Hematopoietic multipotent progenitor cell (in vitro differentiated cells): Measurements from ENCODE around the gene PTH2. TPM values are rescaled to one million over a fixed set of nuclear protein-coding genes. Genes with fewer than 3 reads are reported as not detected.

ENCODE experiments used
- DNase-seq, 3 donors: peaks; one replicate each; pipeline ENCODE4 v3.0.0-alpha.2; 2011 to 2015; ENCODE audit warnings: low read depth in 2 of 3, low spot score in 2 of 3
- total RNA-seq: library from RNA; depleted of rRNA; stranded (reverse); fragments of >200 nt; gene quantifications from one replicate; pipeline ENCODE4 v1.2.3, GENCODE V29; 2012

Gene PTH2
- total RNA-seq, 1 donor: not detected

DNA sequence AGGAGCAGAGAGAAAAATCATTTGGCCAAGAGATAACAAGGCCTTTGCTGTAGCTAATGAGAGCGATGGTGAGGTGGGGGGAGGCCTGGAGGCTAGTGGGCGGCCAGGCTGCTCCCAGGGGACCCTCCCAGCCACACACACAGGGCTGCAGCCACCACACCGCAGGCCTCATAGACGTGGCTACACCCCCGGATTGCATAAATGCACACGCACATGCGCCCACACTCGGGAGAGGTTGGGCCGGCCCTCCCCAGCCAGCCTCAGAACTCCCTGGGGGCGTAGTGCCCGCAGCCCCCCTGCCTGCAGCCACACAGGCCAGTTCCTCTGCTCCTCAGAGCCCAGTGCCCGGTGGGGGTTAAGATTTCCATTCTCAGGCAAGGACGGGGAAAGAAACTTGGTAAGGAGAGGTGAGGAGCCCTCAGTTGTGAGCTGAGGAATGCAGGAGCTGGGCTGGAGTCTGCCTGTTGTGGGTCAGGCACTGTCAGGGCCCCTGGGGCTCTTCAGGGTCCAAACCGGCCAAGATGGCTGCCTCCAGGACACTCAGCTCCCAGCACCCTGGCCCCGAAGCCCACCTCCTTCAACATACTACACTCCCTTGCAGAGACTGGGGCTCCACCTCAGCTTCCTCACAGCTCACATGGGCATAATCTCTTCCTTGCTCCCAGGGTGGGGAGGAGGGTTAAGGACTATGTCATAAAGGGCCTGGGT, 8.0 kb downstream of the PTH2 start:
- no peak for DNase-seq

DNA sequence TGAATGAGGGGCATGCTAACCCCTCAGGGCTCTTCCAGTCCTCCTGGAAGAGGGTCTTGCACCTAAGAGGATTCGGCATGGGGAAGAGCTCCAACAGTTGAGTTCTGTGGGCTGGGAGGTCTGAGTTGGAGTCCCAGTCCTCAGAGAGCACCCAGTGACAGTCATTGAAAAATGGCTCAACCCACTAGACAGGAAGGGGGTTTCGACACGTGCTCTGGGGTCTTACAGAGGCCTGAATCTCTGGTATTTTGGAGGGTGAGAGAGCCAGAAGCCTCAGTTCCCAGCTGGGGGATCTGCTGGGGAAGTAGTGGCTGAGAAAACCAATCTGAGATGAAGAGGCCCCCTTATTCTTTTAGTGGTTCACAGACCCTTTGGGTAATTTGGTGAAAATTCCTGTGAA, 9.0 kb downstream of the PTH2 start:
- no peak for DNase-seq

DNA sequence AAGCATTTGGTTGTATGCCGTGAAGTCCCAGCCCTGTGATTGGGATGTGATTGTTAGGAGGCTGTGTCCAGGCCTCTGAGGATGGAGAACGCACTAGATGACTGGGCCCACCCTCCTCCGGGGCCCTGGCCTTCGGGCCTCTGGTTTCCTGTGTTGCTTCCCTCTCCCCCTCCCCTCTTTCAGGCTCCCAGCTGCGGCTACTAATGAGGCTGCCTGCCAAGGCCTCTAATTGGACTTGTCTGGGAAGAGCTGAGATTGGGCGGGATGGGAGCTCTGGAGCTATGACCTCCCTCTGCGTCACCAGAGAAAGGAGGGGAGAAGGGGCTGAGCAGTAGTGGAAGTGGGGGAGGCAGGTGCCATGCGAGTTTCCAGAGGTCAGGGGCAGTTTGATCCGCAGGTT, 9.9 kb downstream of the PTH2 start:
- no peak for DNase-seq

DNA sequence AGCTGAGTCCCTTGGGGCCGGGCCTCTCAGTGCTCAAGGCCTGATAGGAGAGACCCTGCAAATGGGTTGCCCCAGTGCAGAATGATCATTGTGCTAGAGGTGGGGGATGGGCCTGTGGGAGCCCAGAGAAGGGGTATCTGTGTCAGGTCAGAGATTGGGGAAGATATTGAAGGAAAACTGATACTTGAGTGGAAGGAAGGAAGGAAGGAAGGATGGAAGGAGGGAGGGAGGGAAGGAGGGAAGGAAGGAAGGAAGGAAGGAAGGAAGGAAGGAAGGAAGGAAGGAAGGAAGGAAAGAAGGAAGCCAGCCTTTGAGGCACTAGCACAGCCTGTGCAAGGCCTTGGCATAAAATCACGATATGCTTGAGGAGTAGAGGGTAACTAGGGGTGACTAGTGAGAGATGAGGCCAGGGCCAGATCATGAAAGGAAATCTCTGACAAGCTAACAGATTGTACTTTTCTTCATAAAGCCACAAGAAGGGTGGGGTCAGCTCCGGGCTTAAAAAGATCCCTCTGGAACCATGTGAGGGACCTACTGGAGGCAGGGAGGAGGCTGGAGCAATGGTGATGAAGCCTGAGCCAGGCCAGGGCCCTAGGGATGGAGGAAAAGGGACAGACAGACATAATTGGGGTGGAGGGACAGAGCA, 11.4 kb downstream of the PTH2 start:
- no peak for DNase-seq

DNA sequence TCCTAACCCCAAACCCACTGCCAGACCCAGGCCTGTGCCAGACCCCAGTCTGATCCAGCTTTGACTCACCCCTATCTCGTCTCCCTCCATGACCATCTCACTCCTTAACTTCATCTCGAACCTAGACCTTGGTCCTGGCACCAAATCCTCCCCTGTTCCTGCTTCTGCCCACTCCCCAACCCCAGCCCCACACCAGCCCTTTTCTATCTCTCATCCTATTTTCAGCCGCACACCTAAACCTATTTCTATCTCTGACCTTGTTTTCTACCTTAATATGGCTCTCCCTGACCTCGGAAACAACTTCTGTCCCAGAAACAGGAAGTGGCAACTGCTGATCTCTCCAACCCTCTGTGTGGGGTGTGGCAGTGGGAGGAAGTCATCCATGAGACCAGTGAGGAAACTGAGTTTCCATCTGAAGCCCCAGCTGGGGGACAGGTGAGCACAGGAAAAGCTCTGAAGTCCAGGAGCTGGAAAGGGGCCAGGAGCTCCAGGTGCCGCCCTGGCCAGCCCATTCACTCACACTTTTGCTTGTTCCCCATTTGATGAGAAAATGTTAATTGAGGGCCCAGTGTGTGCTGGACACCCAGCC, 13.7 kb downstream of the PTH2 start:
- DNase-seq: peak in 1 of 3 donors; percentile 35

DNA sequence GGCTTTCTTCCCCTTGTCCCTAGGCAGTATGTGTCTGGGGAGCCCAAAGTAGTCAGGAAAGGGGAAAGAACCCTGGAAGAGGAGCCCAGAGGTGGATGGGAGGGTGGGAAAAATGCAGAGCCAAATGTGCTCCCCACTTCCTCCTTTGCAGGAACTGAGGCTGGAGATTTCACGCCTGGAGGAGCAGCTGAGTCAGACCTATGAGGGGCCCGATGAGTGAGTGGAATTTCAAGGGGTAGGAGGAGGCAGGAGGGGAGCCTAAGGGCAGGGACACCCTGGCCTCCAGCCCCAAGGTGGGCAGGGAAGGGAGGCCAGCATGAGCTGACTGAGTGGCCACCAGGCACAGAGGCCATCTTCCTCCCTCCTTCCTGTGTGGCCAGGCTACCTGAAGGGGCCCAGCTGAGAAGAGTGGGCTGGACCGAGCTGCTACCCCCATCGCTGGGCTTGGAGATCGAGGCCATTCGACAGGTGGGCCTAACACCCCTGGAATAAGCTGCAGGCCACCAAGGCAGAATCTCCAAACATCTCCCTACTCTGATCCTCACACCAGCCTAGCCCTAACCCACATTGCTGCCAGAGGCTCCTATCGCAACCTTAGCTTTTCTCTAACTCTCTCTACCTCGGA, 14.3 kb downstream of the PTH2 start:
- DNase-seq: no peak

DNA sequence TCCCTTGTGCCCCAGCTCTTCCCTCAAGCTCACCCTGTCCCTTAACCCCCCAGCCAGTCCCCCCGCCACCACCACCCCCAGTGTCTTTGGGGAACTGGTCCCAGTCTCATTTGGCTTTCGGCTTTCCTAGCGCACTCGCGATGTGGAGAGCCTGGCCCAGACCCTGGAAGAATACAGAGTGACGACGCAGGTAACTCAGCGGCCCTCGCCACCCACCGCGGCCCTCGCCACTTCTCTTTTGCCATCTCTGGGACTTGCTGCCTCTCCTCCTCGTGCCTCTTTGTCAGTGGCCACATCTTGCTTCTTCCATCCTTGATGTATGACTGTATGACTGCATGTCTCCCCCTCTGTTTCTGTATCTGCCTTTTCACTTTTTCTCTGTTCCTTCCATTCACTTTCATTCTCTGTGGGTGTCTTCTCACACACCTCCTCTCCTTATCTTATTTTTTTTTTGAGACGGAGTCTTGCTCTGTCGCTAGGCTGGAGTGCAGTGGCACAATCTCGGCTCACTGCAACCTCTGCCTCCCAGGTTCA, 15.7 kb downstream of the PTH2 start:
- DNase-seq: no peak

DNA sequence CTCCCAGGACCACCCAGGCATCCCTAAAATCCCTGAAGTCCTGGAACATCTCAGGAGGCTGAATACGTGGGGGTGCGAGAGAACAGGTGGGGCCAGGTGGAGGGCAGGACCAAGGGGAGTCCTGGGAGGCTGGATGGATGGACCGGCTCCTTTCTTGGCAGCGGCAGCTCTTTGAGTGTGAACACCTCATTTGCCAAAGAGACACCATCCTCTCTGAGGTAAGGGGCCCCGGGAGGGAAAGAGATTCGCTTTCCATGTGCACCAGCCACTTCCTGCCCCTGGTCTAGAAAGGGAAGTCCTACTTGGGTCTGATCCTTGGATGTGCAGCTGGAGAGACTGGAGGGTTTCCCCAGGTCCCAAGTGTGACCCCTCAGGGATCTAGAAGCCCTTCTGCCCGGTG, 16.2 kb downstream of the PTH2 start:
- no peak for DNase-seq

DNA sequence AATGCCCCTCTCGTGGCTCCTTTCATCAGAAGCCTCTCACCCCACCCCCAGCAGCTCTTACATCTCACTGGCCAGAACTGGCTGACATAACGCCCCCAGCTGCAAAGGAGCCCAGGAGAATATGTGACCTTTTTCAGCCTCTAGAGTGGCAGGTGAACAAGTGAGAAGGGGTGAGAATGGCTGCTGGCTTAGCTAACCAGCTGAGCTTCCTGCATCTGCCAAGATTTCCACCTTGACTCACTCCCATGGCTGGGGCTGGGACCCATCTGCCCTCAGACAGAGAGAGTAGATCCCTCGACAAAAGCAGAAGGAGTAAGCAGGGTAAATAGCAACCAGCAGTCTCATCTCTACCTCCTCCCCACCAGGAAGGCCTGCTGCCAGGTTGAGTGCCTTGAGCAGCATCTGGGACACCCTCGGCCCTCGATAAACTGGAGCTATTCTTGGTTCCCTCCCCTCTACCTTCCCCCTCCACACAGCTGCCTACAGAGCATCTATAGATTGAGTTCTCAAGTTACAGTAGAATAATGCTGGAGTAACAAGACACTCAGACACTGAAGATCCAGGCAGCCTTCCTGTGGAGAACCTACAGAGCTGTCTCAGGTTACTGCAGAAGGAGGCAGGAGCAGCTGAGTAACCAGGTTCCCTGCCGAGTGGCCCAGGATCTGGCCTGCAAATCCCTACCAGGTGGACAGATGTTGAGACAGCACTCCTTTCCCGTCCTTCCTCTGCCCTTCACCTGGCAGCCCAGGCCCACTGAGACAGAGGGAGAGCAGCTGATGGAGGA, 19.6 kb downstream of the PTH2 start:
- DNase-seq: no peak

DNA sequence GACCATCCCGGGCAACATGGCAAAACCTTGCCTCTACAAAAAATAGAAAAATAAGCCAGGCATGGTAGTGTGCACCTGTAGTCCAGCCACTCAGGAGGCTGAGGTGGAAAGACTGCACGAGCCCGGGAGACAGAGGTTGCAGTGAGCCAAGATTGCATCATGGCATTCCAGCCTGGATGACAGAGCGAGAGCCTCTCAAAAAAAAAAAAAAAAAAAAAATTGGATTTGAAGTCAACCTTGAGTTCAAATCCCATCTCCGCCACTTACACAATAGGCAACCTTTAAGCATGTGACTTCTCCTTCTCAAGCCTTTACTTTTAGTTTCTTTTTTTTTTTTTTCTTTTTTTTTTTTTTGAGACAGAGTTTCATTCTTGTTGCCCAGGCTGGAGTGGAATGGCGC, 23.2 kb downstream of the PTH2 start:
- DNase-seq: no peak

DNA sequence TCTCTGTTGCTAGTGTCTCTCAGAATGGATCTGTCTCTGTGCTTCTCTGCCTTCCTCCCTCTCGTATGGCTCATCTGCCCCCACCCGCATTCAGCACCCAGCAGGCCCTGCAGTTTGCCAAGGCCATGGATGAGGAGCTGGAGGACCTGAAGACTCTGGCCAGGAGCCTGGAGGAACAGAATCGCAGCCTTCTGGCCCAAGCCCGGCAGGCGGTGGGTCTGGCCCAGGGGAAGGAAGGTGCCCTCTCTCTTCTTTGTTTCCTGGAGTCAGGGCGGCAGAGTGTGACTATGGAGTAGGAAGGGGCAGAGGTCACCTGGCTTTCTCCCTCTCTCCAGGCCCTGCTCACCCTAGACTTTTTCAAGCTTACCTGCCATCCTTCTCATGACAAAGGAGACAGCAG, 24.3 kb downstream of the PTH2 start:
- no peak for DNase-seq

DNA sequence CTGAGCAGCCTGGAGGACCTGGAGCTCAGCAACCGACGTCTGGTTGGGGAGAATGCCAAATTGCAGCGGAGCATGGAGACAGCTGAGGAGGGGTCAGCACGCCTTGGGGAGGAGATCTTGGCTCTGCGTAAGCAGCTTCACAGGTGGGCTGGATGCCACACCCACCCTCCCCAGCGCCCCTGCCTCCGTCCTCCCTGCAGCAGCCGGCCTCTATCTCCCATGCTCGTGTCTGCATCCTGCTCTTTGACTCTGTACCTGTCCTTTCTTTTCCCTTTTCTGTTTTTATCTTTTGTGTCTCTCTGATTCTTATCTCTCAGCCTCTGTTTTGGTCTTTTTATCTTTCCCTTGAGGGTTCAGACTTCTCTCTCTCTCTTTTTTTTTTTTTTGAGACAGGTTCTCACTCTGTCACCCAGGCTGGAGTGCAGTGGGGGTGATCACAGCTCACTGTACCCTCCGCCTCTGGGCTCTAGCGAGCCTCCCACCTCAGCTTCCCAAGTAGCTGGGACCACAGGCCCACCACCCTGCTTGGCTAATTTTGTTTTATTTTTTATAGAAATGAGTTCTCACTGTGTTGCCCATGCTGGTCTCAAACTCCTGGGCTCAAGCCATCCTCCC, 25.1 kb downstream of the PTH2 start:
- DNase-seq: no peak

DNA sequence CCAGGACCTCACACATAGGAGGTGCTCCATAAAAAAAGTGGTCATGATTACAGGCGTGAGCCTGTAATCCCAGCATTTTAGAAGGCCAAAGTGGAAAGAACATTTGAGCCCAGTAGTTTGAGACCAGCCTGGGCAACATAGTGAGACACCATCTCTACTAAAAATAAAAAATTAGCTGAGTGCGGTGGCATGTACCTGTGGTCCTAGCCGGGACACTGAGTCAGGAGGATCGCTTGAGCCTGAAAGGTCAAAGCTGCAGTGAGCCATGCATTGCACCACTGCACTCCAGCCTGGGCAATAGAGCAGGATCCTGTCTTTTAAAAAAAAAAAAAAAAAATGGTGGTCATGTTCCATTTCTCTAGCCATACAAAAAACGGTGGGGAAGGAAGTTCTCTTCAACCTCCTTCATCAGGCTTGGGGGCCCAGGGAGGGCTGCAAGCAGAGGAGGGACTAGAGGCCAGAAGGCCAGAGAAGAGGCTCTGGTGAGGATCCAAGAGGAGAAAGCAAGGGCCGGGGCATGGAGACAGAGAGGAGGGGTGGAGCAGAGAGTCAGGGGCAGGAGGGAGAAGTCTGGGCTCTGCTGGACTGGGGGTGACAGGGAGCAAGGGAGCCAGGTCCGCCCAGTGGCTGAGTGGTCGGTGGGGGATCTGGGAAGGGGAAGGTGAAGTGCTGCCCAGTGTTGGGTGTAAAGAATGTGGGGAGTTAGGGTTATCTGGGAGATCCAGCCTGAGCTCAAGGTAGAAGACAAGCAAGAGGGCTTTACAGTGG, 26.3 kb downstream of the PTH2 start:
- no peak for DNase-seq

DNA sequence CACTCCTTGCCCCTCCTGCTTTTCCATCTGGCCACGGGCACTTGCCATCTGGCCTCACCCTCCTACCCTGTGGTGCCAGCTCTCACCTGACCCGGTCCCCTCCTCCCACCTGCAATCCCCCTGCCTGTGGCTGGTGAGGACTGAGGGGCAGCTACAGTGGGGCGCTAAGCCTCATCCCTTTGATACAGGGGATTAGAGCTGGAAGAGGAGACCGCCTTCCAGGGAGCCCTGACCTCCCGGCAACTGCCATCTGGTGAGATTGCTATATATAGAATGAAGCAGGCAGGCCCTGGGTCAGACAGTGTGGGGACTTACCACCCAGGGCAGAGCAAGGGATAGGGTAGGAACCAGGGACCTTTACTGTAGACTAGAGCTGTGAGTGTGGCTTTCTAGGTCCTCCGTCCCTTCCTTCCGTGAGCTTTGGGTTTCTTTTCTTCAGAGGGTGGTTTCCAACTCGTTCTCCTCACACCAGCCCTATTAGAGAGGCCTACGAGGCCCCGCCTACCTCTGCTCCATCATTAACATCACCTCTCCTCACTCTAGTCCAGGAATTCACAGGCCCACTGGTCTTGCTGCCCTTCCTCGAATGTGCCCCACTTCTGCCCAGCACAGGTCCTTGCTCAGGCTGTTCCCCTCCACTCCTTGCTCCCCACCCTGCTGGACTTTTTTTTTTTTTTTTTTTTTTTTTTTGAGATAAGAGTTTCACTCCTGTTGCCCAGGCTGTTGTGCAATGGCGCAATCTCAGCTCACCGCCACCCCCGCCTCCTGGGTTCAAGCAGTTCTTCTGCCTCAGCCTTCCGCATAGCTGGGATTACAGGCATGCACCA, 27.4 kb downstream of the PTH2 start:
- DNase-seq: no peak

DNA sequence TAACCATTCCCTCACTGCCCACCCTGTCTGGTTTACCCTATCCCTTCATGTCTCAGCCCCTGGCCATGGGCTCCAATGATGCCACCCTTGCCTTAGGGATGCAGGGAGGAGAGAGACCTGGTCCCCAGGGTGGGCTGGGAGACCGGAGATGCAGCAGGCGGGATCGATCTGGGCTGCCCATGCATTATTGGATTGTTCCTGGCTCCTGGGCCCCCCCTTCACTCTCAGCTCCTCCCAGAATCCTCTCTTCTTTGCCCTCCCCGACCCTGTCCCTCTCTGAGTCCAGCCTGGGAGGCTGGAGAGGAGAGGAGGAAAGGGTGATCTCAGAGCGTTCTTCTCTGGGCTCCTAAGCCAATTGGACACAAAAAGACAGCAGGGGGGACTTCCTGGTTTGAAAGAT, 29.4 kb downstream of the PTH2 start:
- DNase-seq: no peak

DNA sequence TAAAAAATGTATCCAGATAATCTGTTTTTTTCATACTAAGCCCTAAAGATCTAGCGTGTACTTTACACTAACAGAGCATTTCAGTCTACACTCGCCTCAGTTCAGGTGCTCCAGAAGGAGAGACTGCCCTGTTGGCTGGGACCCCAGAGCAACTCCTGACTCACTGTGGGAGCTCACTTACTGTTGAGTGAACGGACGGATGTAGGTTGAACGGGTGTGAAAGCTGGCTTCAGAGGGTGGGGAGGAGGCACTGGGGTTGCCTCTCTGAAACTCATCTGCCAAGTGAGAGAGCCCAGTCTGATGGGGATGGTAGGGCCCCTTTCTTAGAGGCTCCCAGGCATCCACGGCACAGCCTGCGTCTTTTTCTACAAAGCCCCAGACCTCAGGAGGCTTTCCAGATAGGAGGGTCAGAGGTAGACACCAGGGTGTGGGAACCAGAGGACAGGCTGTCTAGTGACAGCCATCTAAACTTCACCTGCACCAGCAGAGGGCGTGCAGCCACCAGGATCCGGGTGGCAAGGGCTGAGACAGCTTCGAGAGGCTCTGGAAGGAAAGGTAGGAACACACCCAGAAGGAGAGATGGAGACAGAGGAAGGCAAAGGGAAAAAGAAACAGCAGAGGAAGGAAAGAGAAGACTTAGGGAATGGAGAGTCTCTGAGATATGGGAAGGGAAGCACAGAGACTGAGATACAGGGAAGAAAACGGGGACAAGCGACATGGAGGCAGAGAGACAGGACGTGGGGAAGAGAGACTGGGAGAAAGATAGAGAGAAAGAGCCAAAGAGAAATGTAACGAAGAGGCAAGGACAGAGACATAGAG, 31.5 kb downstream of the PTH2 start:
- peak; percentile 68 to 83 (median 70) for DNase-seq

DNA sequence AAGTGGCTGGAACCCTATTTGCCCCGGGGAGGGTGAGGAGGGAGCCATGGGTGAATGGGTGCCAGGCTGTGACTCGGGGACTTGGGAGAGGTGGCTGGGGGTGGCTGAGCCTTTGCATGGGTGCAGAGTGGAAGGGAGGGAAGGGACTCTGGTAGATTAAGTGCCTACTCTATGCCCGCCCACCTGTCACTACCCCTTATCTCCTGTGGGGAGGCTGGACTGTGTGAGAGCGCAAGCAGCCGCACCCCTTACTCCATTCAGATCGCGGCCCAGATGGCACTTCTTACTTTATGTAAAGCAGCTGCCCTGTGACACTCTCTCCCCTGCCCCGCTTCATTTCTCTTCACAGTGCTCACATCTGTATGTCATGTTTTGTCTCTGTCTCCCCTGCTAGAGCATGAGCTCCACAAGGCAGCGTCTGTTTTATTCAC, 32.3 kb downstream of the PTH2 start:
- no peak for DNase-seq
